ENCODE measurements around the gene CCDC12. TPM values are rescaled to one million over a fixed set of nuclear protein-coding genes. Genes with fewer than 3 reads are reported as not detected.

The CCDC12 gene
- total RNA-seq, 1 donor from 2014 or later = 50.5 TPM

- TF ChIP-seq, protein P1, sequence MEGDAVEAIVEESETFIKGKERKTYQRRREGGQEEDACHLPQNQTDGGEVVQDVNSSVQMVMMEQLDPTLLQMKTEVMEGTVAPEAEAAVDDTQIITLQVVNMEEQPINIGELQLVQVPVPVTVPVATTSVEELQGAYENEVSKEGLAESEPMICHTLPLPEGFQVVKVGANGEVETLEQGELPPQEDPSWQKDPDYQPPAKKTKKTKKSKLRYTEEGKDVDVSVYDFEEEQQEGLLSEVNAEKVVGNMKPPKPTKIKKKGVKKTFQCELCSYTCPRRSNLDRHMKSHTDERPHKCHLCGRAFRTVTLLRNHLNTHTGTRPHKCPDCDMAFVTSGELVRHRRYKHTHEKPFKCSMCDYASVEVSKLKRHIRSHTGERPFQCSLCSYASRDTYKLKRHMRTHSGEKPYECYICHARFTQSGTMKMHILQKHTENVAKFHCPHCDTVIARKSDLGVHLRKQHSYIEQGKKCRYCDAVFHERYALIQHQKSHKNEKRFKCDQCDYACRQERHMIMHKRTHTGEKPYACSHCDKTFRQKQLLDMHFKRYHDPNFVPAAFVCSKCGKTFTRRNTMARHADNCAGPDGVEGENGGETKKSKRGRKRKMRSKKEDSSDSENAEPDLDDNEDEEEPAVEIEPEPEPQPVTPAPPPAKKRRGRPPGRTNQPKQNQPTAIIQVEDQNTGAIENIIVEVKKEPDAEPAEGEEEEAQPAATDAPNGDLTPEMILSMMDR (IDR thresholded peaks at IDR 0.05; ENCODE audit: unreplicated experiment) = no peak
- H3K4me3 Mint-ChIP-seq = peak overlapping the region; percentile 100
- DNase-seq (ENCODE audit: low spot score in 2 of 2, unreplicated experiment in 2 of 2) = no peak
- H3K9me3 Mint-ChIP-seq = no peaks in the 10 kb centered on the region
- H3K27me3 Mint-ChIP-seq (ENCODE audit: low read depth) = no peaks in the 10 kb centered on the region
- H3K4me1 Mint-ChIP-seq = peaks cover 55% of the 10 kb centered on the region
- peak overlapping the region; percentile 84 for H3K27ac Mint-ChIP-seq
- no peaks in the 10 kb centered on the region for H3K36me3 Mint-ChIP-seq
Measured at GRCh38 chr3:46978381-46978780, 1.8 kb upstream of the CCDC12 start.

DNA sequence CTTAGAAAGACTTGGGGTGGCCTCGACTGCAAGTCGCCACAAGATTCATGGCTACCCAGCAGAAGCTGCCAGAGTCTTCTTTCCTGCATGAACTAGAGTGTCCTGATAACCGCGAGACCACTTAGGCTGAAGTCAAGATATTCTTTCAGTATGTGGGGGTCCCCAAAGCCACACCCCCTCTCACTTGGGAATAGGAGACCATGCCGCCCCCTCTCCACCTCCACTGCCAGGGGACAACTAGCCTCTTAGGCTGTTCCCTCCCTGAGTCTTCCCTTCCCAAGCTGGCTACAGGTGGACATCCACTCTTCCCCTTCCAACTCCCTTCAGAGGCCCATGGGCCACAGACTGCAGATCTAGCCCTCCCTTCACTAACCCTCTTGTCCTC lies 1.3 kb upstream of the CCDC12 start:
- Mint-ChIP-seq H3K4me1 (peaks cover 55% of the 10 kb centered on the region), H3K36me3 (no peaks in the 10 kb centered on the region), H3K27me3 (ENCODE audit: low read depth) (no peaks in the 10 kb centered on the region), H3K9me3 (no peaks in the 10 kb centered on the region), H3K4me3 (peak overlapping the region; percentile 100), H3K27ac (peak overlapping the region; percentile 84)
- TF ChIP-seq, protein P1 (IDR thresholded peaks at IDR 0.05; ENCODE audit: unreplicated experiment) = no peak
- DNase-seq (ENCODE audit: low spot score in 2 of 2, unreplicated experiment in 2 of 2) = no peak

- H3K9me3 Mint-ChIP-seq = no peaks in the 10 kb centered on the region
- H3K36me3 Mint-ChIP-seq = no peaks in the 10 kb centered on the region
- TF ChIP-seq, protein P1 (IDR thresholded peaks at IDR 0.05; ENCODE audit: unreplicated experiment) = no peak
- H3K4me3 Mint-ChIP-seq = peak overlapping the region; percentile 100
- no peaks in the 10 kb centered on the region for H3K27me3 Mint-ChIP-seq (ENCODE audit: low read depth)
- H3K4me1 Mint-ChIP-seq = peaks cover 47% of the 10 kb centered on the region
- H3K27ac Mint-ChIP-seq = peak overlapping the region; percentile 49
- no peak for DNase-seq (ENCODE audit: low spot score in 2 of 2, unreplicated experiment in 2 of 2)
Measured at GRCh38 chr3:46974421-46975171, 1.9 kb downstream of the CCDC12 start.

- Mint-ChIP-seq H3K27me3 (ENCODE audit: low read depth) (no peaks in the 10 kb centered on the region), H3K4me1 (peaks cover 46% of the 10 kb centered on the region), H3K4me3 (no peak overlapping the region), H3K9me3 (no peaks in the 10 kb centered on the region), H3K36me3 (no peaks in the 10 kb centered on the region), H3K27ac (peak overlapping the region; percentile 23)
- TF ChIP-seq, protein P1 (IDR thresholded peaks at IDR 0.05; ENCODE audit: unreplicated experiment) = no peak
- DNase-seq (ENCODE audit: low spot score in 2 of 2, unreplicated experiment in 2 of 2) = no peak
Measured at GRCh38 chr3:46972396-46972795, 4.1 kb downstream of the CCDC12 start.

- Mint-ChIP-seq H3K9me3 (no peaks in the 10 kb centered on the region), H3K4me1 (peaks cover 50% of the 10 kb centered on the region), H3K36me3 (no peaks in the 10 kb centered on the region), H3K27ac (peak overlapping the region; percentile 52), H3K27me3 (ENCODE audit: low read depth) (no peaks in the 10 kb centered on the region), H3K4me3 (no peak overlapping the region)
- TF ChIP-seq, protein P1 (IDR thresholded peaks at IDR 0.05; ENCODE audit: unreplicated experiment) = no peak
- no peak for DNase-seq (ENCODE audit: low spot score in 2 of 2, unreplicated experiment in 2 of 2)
Measured at GRCh38 chr3:46971742-46972141, 4.8 kb downstream of the CCDC12 start.
